GM04504 (cell line): ENCODE data around the gene MLLT1.

Source experiments
- DNase-seq: peaks from one replicate; pipeline ENCODE4 v3.0.0-alpha.2; 2012; ENCODE audit warnings: low read depth

Gene MLLT1

GRCh38 chr19:6209233-6209632 is 70.5 kb downstream of the MLLT1 start:
- no peak for DNase-seq

- DNase-seq = no peak
These were observed 74.7 kb downstream of the MLLT1 start for GRCh38 chr19:6204866-6205723.

- no peak for DNase-seq
These were observed 75.6 kb downstream of the MLLT1 start for GRCh38 chr19:6204212-6204611.

- DNase-seq = peak; percentile 96
These were observed 80.4 kb downstream of the MLLT1 start for GRCh38 chr19:6199240-6199994.

GRCh38 chr19:6198896-6199239 is 80.9 kb downstream of the MLLT1 start:
- no peak for DNase-seq

- DNase-seq = no peak
These were observed 83.4 kb downstream of the MLLT1 start for GRCh38 chr19:6196361-6196760.

GRCh38 chr19:6188811-6189210 is 91.0 kb downstream of the MLLT1 start:
- DNase-seq = no peak

GRCh38 chr19:6187374-6187773 is 92.4 kb downstream of the MLLT1 start:
- no peak for DNase-seq

GRCh38 chr19:6185835-6186834 is 93.6 kb downstream of the MLLT1 start:
- no peak for DNase-seq

GRCh38 chr19:6185093-6185834 is 94.5 kb downstream of the MLLT1 start:
- no peak for DNase-seq

GRCh38 chr19:6181119-6181518 is 98.7 kb downstream of the MLLT1 start:
- DNase-seq = no peak

- DNase-seq = no peak
These were observed 106.6 kb downstream of the MLLT1 start for GRCh38 chr19:6173190-6173589.

GRCh38 chr19:6172074-6172863 is 107.5 kb downstream of the MLLT1 start:
- DNase-seq = no peak

- no peak for DNase-seq
These were observed 112.7 kb downstream of the MLLT1 start for GRCh38 chr19:6167115-6167514.

- no peak for DNase-seq
These were observed 114.8 kb downstream of the MLLT1 start for GRCh38 chr19:6164906-6165531.

GRCh38 chr19:6161271-6161850 is 118.4 kb downstream of the MLLT1 start:
- DNase-seq = no peak
